Gastroesophageal sphincter (tissue), 4 donors: ENCODE measurements around the gene AK8. TPM values are rescaled to one million over a fixed set of nuclear protein-coding genes. Genes with fewer than 3 reads are reported as not detected.

Experiments
- ATAC-seq: fragments of 150-250 bp; one replicate; pipeline ENCODE4 v1.9.1; 2016; ENCODE audit warnings: mild to moderate bottlenecking, moderate library complexity
- H3K27ac ChIP-seq, 4 donors: fragments of 200-600 bp; sonication (generic) in 3 of 4; 1 replicate in 3 of 4; 2 replicates in 1 of 4; pipeline ENCODE4 v1.5.1; 2016 to 2019
- H3K27me3 ChIP-seq: fragments of 200-600 bp; sonication (generic); one replicate; pipeline ENCODE4 v1.5.1; 2019
- H3K36me3 ChIP-seq, 2 donors: fragments of 200-600 bp; sonication (generic); one replicate each; pipeline ENCODE4 v1.5.1; 2019; ENCODE audit warnings: control low read depth in 1 of 2
- H3K4me1 ChIP-seq, 3 donors: fragments of 200-600 bp; sonication (generic); 1 replicate in 2 of 3; 2 replicates in 1 of 3; pipeline ENCODE4 v1.5.1; 2016 to 2019; ENCODE audit warnings: control low read depth in 2 of 3
- H3K4me3 ChIP-seq, 2 donors: fragments of 200-600 bp; sonication (generic); one replicate each; pipeline ENCODE4 v1.5.1; 2019; ENCODE audit warnings: mild to moderate bottlenecking in 1 of 2, moderate library complexity in 1 of 2
- H3K9me3 ChIP-seq, 3 donors: fragments of 200-600 bp; sonication (generic); one replicate each; pipeline ENCODE4 v1.5.1; 2017 to 2019; ENCODE audit warnings: control low read depth in 2 of 3
- EP300 ChIP-seq: sonication (generic); formaldehyde crosslinking; IDR thresholded peaks from one replicate; pipeline ENCODE4 v1.6.1; 2017; ENCODE audit warnings: antibody characterized with exemption, mild to moderate bottlenecking
- POLR2A ChIP-seq, 2 donors: fragments of 450-650 bp; IDR thresholded peaks; one replicate each; pipeline ENCODE4 v1.6.1; 2017; ENCODE audit warnings: antibody characterized with exemption in 2 of 2, mild to moderate bottlenecking in 2 of 2, moderate library complexity in 1 of 2
- POLR2AphosphoS5 ChIP-seq: sonication (generic); formaldehyde crosslinking; IDR thresholded peaks from one replicate; pipeline ENCODE4 v1.6.1; 2017; ENCODE audit warnings: antibody characterized with exemption
- WGBS, 2 donors: methylation state at CpG; one replicate each; pipeline ENCODE4 v1.1.5; 2018; ENCODE audit warnings: low coverage in 1 of 2; 5-methylcytosine and 5-hydroxymethylcytosine counted together
- total RNA-seq, 4 donors: library from RNA; depleted of rRNA; stranded (reverse); fragments of >200 nt; gene quantifications; one replicate each; pipeline ENCODE4 v1.1.0, GENCODE V29; 2016
- TF ChIP-seq, protein P1 (sequence below), 4 experiments: fragments of 200-600 bp in 2 of 4; fragments of 450-650 bp in 2 of 4; sonication (generic) in 1 of 4; IDR thresholded peaks; one replicate each; pipeline ENCODE4 v1.5.1; 2017 to 2019; ENCODE audit warnings: antibody characterized with exemption in 4 of 4, mild to moderate bottlenecking in 2 of 4, moderate library complexity in 2 of 4

The AK8 gene
- total RNA-seq, 4 donors from 2014 or later: 0.31 to 0.81 (median 0.63) TPM

DNA sequence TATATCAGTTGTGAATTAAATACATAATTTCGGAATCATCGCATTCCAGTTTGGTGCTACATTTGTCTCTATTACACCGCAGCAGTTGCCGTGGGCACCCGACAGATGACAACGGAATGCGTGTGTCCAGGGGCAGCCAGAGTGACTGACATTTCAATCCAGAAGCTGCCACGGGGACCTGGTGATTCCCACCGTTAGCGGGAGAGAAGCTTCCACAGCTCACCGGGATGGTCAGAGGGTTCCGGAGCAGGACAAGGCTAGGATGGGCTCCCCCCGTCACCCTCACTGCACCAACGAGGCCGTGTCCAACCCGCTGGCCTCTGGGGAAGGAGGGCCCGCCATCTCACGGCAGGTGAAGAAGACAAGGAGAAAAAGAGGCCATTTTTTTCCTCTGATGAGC lies 121.1 kb downstream of the AK8 start:
- TF ChIP-seq POLR2A (IDR thresholded peaks at IDR 0.05): no peak
- no peaks in the 10 kb centered on the region for H3K36me3 ChIP-seq

GRCh38 chr9:132756214-132756845 lies 121.8 kb downstream of the AK8 start:
- WGBS, 2 donors: 61 to 72% methylated on average over 12 to 15 of the region's 18 CpGs
- no peak overlapping the region for H3K4me3 ChIP-seq
- H3K9me3 ChIP-seq: no peaks in the 10 kb centered on the region
- TF ChIP-seq, protein P1, sequence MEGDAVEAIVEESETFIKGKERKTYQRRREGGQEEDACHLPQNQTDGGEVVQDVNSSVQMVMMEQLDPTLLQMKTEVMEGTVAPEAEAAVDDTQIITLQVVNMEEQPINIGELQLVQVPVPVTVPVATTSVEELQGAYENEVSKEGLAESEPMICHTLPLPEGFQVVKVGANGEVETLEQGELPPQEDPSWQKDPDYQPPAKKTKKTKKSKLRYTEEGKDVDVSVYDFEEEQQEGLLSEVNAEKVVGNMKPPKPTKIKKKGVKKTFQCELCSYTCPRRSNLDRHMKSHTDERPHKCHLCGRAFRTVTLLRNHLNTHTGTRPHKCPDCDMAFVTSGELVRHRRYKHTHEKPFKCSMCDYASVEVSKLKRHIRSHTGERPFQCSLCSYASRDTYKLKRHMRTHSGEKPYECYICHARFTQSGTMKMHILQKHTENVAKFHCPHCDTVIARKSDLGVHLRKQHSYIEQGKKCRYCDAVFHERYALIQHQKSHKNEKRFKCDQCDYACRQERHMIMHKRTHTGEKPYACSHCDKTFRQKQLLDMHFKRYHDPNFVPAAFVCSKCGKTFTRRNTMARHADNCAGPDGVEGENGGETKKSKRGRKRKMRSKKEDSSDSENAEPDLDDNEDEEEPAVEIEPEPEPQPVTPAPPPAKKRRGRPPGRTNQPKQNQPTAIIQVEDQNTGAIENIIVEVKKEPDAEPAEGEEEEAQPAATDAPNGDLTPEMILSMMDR (IDR thresholded peaks at IDR 0.05): no peak
- TF ChIP-seq EP300: no peak
- no peak for TF ChIP-seq POLR2AphosphoS5
- no peak for TF ChIP-seq POLR2A (IDR thresholded peaks at IDR 0.05)
- no peak for ATAC-seq
- peaks cover 18% of the 10 kb centered on the region for H3K27me3 ChIP-seq
- no peak overlapping the region for H3K27ac ChIP-seq
- no peaks in the 10 kb centered on the region for H3K36me3 ChIP-seq
- no peaks in the 10 kb centered on the region for H3K4me1 ChIP-seq

More for the DNA sequence above, 121.1 kb downstream of the AK8 start:
- no peaks in the 10 kb centered on the region for H3K4me1 ChIP-seq
- no peak overlapping the region for H3K27ac ChIP-seq
- WGBS, 2 donors: 86 to 91% methylated on average over 5 to 8 of the region's 18 CpGs
- H3K9me3 ChIP-seq: no peaks in the 10 kb centered on the region
- peaks cover 18% of the 10 kb centered on the region for H3K27me3 ChIP-seq
- H3K4me3 ChIP-seq: no peak overlapping the region
- no peak for ATAC-seq

GRCh38 chr9:132755096-132755495 lies 123.0 kb downstream of the AK8 start:
- peaks cover 18% of the 10 kb centered on the region for H3K27me3 ChIP-seq
- H3K4me1 ChIP-seq: no peaks in the 10 kb centered on the region
- TF ChIP-seq POLR2A (IDR thresholded peaks at IDR 0.05) (no peak), POLR2AphosphoS5 (no peak), EP300 (no peak)
- TF ChIP-seq, protein P1 (IDR thresholded peaks at IDR 0.05): no peak
- WGBS, 2 donors: no CpG with 5 or more reads among the region's 9 CpGs
- ATAC-seq: no peak
- no peak overlapping the region for H3K27ac ChIP-seq
- H3K4me3 ChIP-seq: no peak overlapping the region
- no peaks in the 10 kb centered on the region for H3K36me3 ChIP-seq
- H3K9me3 ChIP-seq: no peaks in the 10 kb centered on the region

- no peaks in the 10 kb centered on the region for H3K4me1 ChIP-seq
- H3K9me3 ChIP-seq: no peaks in the 10 kb centered on the region
- WGBS, 2 donors: 83% methylated on average over 7 of the region's 7 CpGs; no CpG with 5 or more reads in 1 of the 2 donors
- TF ChIP-seq EP300: no peak
- peaks cover 18% of the 10 kb centered on the region for H3K27me3 ChIP-seq
- no peaks in the 10 kb centered on the region for H3K36me3 ChIP-seq
- ATAC-seq: no peak
- H3K4me3 ChIP-seq: no peak overlapping the region
- no peak overlapping the region for H3K27ac ChIP-seq
These were observed 123.8 kb downstream of the AK8 start for GRCh38 chr9:132754236-132754635.

DNA sequence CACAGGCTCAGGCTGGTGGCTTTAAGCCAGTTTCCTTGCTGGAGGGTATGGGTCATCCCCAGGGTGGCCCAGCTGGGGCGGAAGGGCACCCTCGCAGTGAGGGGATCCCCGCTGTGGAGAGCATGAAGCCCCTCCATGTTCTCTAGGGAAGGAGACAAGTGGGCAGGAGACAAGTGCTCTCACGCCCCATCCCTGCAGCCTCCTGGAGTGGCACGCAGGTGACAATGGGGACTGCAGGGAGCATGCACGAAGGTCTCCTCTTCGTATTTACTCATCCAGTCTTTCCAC lies 124.5 kb downstream of the AK8 start:
- Histone ChIP-seq H3K9me3 (no peaks in the 10 kb centered on the region), H3K36me3 (no peaks in the 10 kb centered on the region), H3K27ac (no peak overlapping the region), H3K27me3 (peaks cover 18% of the 10 kb centered on the region), H3K4me1 (no peaks in the 10 kb centered on the region), H3K4me3 (no peak overlapping the region)
- TF ChIP-seq POLR2A (IDR thresholded peaks at IDR 0.05) (no peak), POLR2AphosphoS5 (no peak)
- TF ChIP-seq, protein P1 (IDR thresholded peaks at IDR 0.05): no peak
- WGBS, 2 donors: 100% methylated on average over 1 of the region's 7 CpGs; no CpG with 5 or more reads in 1 of the 2 donors
- ATAC-seq: no peak

- TF ChIP-seq, protein P1 (IDR thresholded peaks at IDR 0.05): no peak
- TF ChIP-seq POLR2A (IDR thresholded peaks at IDR 0.05): no peak
- no peak for TF ChIP-seq EP300
- TF ChIP-seq POLR2AphosphoS5: no peak
- H3K4me3 ChIP-seq: no peak overlapping the region
- H3K27me3 ChIP-seq: peaks cover 18% of the 10 kb centered on the region
- H3K27ac ChIP-seq: no peak overlapping the region
- no peaks in the 10 kb centered on the region for H3K9me3 ChIP-seq
- no peaks in the 10 kb centered on the region for H3K4me1 ChIP-seq
- no peaks in the 10 kb centered on the region for H3K36me3 ChIP-seq
- 80% methylated on average over 1 of the region's 10 CpGs; no CpG with 5 or more reads in 1 of the 2 donors for WGBS, 2 donors
- ATAC-seq: no peak
These were observed 125.0 kb downstream of the AK8 start for GRCh38 chr9:132752877-132753592.
